ENCODE data around the gene TBKBP1. TPM values are rescaled to one million over a fixed set of nuclear protein-coding genes. Genes with fewer than 3 reads are reported as not detected.
"Not testable (repeated sequence)": the region's sequence is repeated elsewhere in the genome, so short reads cannot be mapped to it uniquely, and the experiment has no call there.

TBKBP1 gene
- total RNA-seq, 1 donor from 2014 or later = 7.8 TPM

DNA sequence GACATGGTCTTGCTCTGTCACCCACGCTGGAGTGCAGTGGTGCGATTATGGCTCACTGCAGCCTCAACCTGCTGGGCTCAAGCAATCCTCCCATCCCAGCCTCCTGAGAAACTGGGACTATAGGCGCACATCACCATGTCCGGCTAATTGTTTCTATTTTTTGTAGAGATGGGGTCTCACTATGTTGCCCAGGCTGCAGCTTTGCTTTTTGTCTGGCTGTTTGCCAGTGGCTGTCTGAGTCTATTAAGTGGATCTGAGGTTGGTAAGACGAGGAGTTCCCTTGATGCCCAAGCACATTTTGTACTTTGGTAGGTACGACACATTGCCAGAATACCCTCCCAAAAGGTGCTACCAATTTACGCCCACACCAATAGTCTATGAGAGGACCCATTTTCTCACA is 44.2 kb downstream of the TBKBP1 start:
- Histone ChIP-seq H3K4me1 (ENCODE audit: control insufficient read depth in 3 of 3, insufficient read depth in 3 of 3, low read length in 3 of 3) (peaks cover 0 to 3% (median 0%) of the 10 kb centered on the region in 3 donors), H3K27ac (ENCODE audit: low read depth, low read length) (no peak overlapping the region), H3K36me3 (ENCODE audit: control insufficient read depth in 3 of 3, insufficient read depth in 3 of 3, low read length in 3 of 3) (no peaks in the 10 kb centered on the region), H3K27me3 (ENCODE audit: control insufficient read depth in 3 of 3, insufficient read depth in 3 of 3, low read length in 3 of 3) (peaks cover 42 to 47% (median 42%) of the 10 kb centered on the region in 3 donors), H3K9ac (ENCODE audit: low read depth in 1 of 3, low read length in 3 of 3) (no peak overlapping the region), H3K4me3 (ENCODE audit: low read length in 3 of 3) (no peak overlapping the region), H3K9me3 (ENCODE audit: control insufficient read depth in 3 of 3, low read length in 3 of 3) (no peaks in the 10 kb centered on the region)

DNA sequence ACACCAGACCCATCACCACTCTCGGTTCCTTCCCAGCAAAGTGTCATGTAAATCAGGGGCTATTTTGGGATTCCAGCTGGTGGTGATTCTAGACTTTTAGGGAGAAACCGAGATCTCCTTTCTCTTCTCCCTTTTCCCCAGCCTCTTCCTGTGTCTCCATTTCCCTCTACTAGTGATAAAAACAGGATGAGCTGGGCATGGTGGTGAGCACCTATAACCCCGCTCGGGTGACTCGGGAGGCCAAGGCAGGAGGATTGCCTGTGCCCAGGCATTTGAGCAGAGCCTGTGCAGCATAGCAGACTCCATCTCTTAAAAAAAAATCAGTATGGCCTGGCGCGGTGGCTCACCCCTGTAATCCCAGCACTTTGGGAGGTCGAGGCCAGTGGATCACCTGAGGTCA is 45.2 kb downstream of the TBKBP1 start:
- Histone ChIP-seq H3K9me3 (ENCODE audit: control insufficient read depth in 3 of 3, low read length in 3 of 3) (no peaks in the 10 kb centered on the region), H3K4me3 (ENCODE audit: low read length in 3 of 3) (no peak overlapping the region), H3K27ac (ENCODE audit: low read depth, low read length) (no peak overlapping the region), H3K9ac (ENCODE audit: low read depth in 1 of 3, low read length in 3 of 3) (no peak overlapping the region), H3K4me1 (ENCODE audit: control insufficient read depth in 3 of 3, insufficient read depth in 3 of 3, low read length in 3 of 3) (no peaks in the 10 kb centered on the region), H3K36me3 (ENCODE audit: control insufficient read depth in 3 of 3, insufficient read depth in 3 of 3, low read length in 3 of 3) (no peaks in the 10 kb centered on the region), H3K27me3 (ENCODE audit: control insufficient read depth in 3 of 3, insufficient read depth in 3 of 3, low read length in 3 of 3) (peaks cover 41 to 44% (median 43%) of the 10 kb centered on the region in 3 donors)

DNA sequence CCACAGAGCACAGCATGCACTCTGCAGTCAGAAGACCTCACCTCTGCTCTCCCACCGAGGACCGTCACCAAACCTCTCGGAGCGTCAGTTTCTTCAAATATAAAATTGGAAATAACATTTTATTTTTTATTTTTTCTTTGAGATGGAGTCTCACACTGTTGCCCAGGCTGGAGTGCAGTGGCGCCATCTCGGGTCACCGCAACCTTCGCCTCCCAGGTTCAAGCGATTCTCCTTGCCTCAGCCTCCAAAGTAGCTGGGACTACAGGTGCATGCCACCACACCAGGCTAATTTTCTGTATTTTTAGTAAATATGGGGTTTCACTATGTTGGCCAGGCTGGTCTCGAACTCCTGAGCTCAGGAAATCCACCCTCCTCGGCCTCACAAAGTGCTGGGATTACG is 46.0 kb downstream of the TBKBP1 start:
- H3K27me3 ChIP-seq (ENCODE audit: control insufficient read depth in 3 of 3, insufficient read depth in 3 of 3, low read length in 3 of 3) = peaks cover 41 to 44% (median 43%) of the 10 kb centered on the region in 3 donors
- not testable (repeated sequence) for H3K9me3 ChIP-seq (ENCODE audit: control insufficient read depth in 3 of 3, low read length in 3 of 3); H3K27ac ChIP-seq (ENCODE audit: low read depth, low read length)

DNA sequence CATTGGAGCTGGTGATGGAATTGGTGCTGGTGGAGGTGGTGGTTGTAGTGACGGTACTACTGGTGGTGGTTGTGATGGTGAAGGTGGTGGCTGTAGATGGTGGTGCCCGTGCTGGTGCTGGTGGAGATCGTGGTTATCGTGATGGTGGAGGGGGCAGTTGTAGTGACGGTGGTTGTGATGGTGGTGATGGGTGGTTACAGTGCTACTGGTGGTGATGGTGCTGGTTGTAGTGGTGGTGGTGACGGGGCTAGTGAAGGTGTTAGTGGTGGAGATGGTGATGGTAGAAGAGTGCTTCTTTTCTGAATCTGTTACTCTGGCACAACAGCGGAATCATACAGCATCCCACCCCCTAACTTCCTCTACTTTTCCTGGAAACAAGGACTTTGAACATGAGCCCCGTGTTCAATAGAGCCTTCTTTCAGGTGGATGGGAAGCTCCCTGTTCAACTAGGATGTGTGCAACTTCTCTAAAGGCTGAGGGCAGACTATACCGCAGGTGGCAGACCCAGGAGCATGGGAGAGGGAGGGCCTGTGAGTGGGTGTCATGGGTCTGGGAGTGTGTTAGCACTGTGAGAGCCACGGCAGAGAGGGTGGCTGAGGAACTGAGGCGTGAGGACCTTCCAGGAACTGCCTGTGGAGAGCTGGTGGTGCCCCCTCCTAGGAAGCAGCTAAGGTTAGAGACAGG is 47.3 kb downstream of the TBKBP1 start:
- Histone ChIP-seq H3K4me3 (ENCODE audit: low read length in 3 of 3) (no peak overlapping the region), H3K36me3 (ENCODE audit: control insufficient read depth in 3 of 3, insufficient read depth in 3 of 3, low read length in 3 of 3) (no peaks in the 10 kb centered on the region), H3K27ac (ENCODE audit: low read depth, low read length) (no peak overlapping the region), H3K9me3 (ENCODE audit: control insufficient read depth in 3 of 3, low read length in 3 of 3) (no peaks in the 10 kb centered on the region), H3K27me3 (ENCODE audit: control insufficient read depth in 3 of 3, insufficient read depth in 3 of 3, low read length in 3 of 3) (peaks cover 44 to 51% (median 50%) of the 10 kb centered on the region in 3 donors), H3K9ac (ENCODE audit: low read depth in 1 of 3, low read length in 3 of 3) (no peak overlapping the region), H3K4me1 (ENCODE audit: control insufficient read depth in 3 of 3, insufficient read depth in 3 of 3, low read length in 3 of 3) (no peaks in the 10 kb centered on the region)

More for the DNA sequence above, 46.0 kb downstream of the TBKBP1 start:
- not testable (repeated sequence) for H3K4me1 ChIP-seq (ENCODE audit: control insufficient read depth in 3 of 3, insufficient read depth in 3 of 3, low read length in 3 of 3); H3K4me3 ChIP-seq (ENCODE audit: low read length in 3 of 3); H3K36me3 ChIP-seq (ENCODE audit: control insufficient read depth in 3 of 3, insufficient read depth in 3 of 3, low read length in 3 of 3); H3K9ac ChIP-seq (ENCODE audit: low read depth in 1 of 3, low read length in 3 of 3)

DNA sequence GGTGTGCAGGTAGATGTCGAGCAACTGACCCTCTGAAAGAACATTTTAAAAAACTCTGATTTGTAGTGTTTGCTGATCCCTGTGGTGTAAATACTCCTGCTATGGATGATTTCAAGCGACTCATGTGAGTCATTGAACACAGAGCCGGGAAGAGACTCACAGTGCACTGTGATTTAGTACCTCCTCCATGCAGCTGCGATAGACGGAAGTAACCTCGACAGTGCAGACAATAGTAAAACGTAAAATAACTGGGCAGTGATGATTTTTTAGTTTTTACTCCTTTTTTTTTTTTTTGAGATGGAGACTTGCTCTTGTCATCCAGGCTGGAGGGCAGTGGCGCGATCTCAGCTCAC is 47.8 kb downstream of the TBKBP1 start:
- Histone ChIP-seq H3K36me3 (ENCODE audit: control insufficient read depth in 3 of 3, insufficient read depth in 3 of 3, low read length in 3 of 3) (no peaks in the 10 kb centered on the region), H3K27ac (ENCODE audit: low read depth, low read length) (no peak overlapping the region), H3K27me3 (ENCODE audit: control insufficient read depth in 3 of 3, insufficient read depth in 3 of 3, low read length in 3 of 3) (peaks cover 45 to 53% (median 49%) of the 10 kb centered on the region in 3 donors), H3K4me1 (ENCODE audit: control insufficient read depth in 3 of 3, insufficient read depth in 3 of 3, low read length in 3 of 3) (no peaks in the 10 kb centered on the region), H3K4me3 (ENCODE audit: low read length in 3 of 3) (no peak overlapping the region), H3K9ac (ENCODE audit: low read depth in 1 of 3, low read length in 3 of 3) (no peak overlapping the region), H3K9me3 (ENCODE audit: control insufficient read depth in 3 of 3, low read length in 3 of 3) (no peaks in the 10 kb centered on the region)

DNA sequence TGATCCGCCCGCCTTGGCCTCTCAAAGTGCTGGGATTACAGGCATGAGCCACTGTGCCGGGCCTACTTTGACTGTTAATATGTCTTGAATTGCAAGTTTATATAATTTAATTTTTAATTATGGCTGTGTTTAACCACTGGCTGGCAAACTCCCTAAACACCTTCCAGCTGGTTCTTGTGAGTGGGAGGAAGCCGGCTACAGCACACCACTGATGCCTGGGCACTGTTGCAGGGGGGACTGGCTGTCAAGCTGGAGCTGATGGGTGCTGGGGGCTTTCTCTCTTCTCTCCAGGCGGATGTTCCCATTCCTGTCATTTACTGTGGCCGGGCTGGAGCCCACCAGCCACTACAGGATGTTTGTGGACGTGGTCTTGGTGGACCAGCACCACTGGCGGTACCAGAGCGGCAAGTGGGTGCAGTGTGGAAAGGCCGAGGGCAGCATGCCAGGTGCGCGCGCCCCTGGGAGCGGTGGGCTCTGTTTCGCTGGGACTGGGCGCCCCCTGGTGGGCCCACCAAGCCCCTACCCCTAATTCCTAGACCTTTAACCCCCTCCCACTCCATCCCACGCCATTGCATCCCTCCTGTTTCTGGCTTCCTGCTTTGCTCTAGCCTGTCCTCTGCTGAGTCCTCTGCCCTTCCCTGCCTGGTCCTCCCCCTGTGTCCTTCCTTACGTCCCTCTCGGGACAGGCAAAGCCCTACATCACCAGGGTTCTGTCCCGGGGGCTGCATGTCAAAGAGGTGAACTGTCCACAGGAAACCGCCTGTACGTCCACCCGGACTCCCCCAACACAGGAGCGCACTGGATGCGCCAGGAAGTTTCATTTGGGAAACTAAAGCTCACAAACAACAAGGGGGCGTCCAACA is 48.6 kb downstream of the TBKBP1 start:
- no peaks in the 10 kb centered on the region for H3K9me3 ChIP-seq (ENCODE audit: control insufficient read depth in 3 of 3, low read length in 3 of 3)
- H3K27ac ChIP-seq (ENCODE audit: low read depth, low read length) = no peak overlapping the region
- H3K4me1 ChIP-seq (ENCODE audit: control insufficient read depth in 3 of 3, insufficient read depth in 3 of 3, low read length in 3 of 3) = no peaks in the 10 kb centered on the region
- no peak overlapping the region for H3K9ac ChIP-seq (ENCODE audit: low read depth in 1 of 3, low read length in 3 of 3)
- no peaks in the 10 kb centered on the region for H3K36me3 ChIP-seq (ENCODE audit: control insufficient read depth in 3 of 3, insufficient read depth in 3 of 3, low read length in 3 of 3)
- no peak overlapping the region for H3K4me3 ChIP-seq (ENCODE audit: low read length in 3 of 3)
- H3K27me3 ChIP-seq (ENCODE audit: control insufficient read depth in 3 of 3, insufficient read depth in 3 of 3, low read length in 3 of 3) = peaks cover 45 to 51% (median 46%) of the 10 kb centered on the region in 3 donors

DNA sequence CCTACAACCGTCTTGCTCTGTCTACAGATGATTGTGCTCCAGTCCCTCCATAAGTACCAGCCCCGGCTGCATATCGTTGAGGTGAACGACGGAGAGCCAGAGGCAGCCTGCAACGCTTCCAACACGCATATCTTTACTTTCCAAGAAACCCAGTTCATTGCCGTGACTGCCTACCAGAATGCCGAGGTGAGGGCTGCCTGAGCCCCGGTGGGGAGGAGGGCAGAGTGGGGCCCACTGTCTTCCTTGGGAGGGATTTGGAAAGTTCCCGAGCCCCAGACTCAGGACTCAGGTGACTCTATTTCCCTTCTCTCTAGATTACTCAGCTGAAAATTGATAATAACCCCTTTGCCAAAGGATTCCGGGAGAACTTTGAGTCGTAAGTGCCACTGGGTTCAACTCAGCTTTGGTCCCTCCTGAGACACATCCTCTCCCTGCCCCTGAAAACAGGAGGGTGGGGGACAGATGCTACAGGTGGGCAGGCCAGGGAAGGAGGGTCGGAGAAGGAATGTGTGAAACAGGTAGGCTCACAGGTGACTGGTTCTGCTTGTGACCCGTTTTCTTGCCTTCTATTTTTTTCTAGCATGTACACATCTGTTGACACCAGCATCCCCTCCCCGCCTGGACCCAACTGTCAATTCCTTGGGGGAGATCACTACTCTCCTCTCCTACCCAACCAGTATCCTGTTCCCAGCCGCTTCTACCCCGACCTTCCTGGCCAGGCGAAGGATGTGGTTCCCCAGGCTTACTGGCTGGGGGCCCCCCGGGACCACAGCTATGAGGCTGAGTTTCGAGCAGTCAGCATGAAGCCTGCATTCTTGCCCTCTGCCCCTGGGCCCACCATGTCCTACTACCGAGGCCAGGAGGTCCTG is 50.4 kb downstream of the TBKBP1 start:
- no peak overlapping the region for H3K9ac ChIP-seq (ENCODE audit: low read depth in 1 of 3, low read length in 3 of 3)
- H3K4me3 ChIP-seq (ENCODE audit: low read length in 3 of 3) = no peak overlapping the region
- H3K9me3 ChIP-seq (ENCODE audit: control insufficient read depth in 3 of 3, low read length in 3 of 3) = no peaks in the 10 kb centered on the region
- no peak overlapping the region for H3K27ac ChIP-seq (ENCODE audit: low read depth, low read length)
- H3K27me3 ChIP-seq (ENCODE audit: control insufficient read depth in 3 of 3, insufficient read depth in 3 of 3, low read length in 3 of 3) = peaks cover 45 to 51% (median 46%) of the 10 kb centered on the region in 3 donors
- H3K4me1 ChIP-seq (ENCODE audit: control insufficient read depth in 3 of 3, insufficient read depth in 3 of 3, low read length in 3 of 3) = no peaks in the 10 kb centered on the region
- H3K36me3 ChIP-seq (ENCODE audit: control insufficient read depth in 3 of 3, insufficient read depth in 3 of 3, low read length in 3 of 3) = no peaks in the 10 kb centered on the region

DNA sequence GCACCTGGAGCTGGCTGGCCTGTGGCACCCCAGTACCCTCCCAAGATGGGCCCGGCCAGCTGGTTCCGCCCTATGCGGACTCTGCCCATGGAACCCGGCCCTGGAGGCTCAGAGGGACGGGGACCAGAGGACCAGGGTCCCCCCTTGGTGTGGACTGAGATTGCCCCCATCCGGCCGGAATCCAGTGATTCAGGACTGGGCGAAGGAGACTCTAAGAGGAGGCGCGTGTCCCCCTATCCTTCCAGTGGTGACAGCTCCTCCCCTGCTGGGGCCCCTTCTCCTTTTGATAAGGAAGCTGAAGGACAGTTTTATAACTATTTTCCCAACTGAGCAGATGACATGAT is 51.0 kb downstream of the TBKBP1 start:
- H3K9me3 ChIP-seq (ENCODE audit: control insufficient read depth in 3 of 3, low read length in 3 of 3) = no peaks in the 10 kb centered on the region
- H3K27ac ChIP-seq (ENCODE audit: low read depth, low read length) = no peak overlapping the region
- H3K4me1 ChIP-seq (ENCODE audit: control insufficient read depth in 3 of 3, insufficient read depth in 3 of 3, low read length in 3 of 3) = no peaks in the 10 kb centered on the region
- no peak overlapping the region for H3K9ac ChIP-seq (ENCODE audit: low read depth in 1 of 3, low read length in 3 of 3)
- no peaks in the 10 kb centered on the region for H3K36me3 ChIP-seq (ENCODE audit: control insufficient read depth in 3 of 3, insufficient read depth in 3 of 3, low read length in 3 of 3)
- H3K27me3 ChIP-seq (ENCODE audit: control insufficient read depth in 3 of 3, insufficient read depth in 3 of 3, low read length in 3 of 3) = peaks cover 45 to 51% (median 46%) of the 10 kb centered on the region in 3 donors
- H3K4me3 ChIP-seq (ENCODE audit: low read length in 3 of 3) = no peak overlapping the region

DNA sequence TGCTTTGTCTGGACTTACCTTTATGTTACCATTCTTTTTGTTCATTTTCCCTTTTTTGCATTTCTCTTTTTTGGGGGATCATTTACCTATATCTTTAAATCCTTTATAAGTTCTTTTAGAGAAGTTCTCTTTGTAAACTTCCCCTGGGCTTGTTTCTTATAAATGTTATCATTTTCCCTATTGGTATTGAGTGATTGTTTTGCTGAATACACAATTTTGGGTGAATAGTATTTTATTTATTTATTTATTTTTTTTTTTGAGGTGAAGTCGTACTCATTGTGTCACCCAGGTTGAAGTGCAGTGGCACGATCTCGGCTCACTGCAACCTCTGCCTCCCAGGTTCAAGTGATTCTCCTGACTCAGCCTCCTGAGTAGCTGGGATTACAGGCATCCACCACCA is 57.5 kb downstream of the TBKBP1 start:
- no peak overlapping the region for H3K9ac ChIP-seq (ENCODE audit: low read depth in 1 of 3, low read length in 3 of 3)
- H3K4me1 ChIP-seq (ENCODE audit: control insufficient read depth in 3 of 3, insufficient read depth in 3 of 3, low read length in 3 of 3) = no peaks in the 10 kb centered on the region
- no peak overlapping the region for H3K4me3 ChIP-seq (ENCODE audit: low read length in 3 of 3)
- no peaks in the 10 kb centered on the region for H3K36me3 ChIP-seq (ENCODE audit: control insufficient read depth in 3 of 3, insufficient read depth in 3 of 3, low read length in 3 of 3)
- H3K27me3 ChIP-seq (ENCODE audit: control insufficient read depth in 3 of 3, insufficient read depth in 3 of 3, low read length in 3 of 3) = peaks cover 0 to 4% (median 4%) of the 10 kb centered on the region in 3 donors
- no peak overlapping the region for H3K27ac ChIP-seq (ENCODE audit: low read depth, low read length)
- H3K9me3 ChIP-seq (ENCODE audit: control insufficient read depth in 3 of 3, low read length in 3 of 3) = peaks cover 0 to 4% (median 0%) of the 10 kb centered on the region in 3 donors
